M059J (cell line): Measurements from ENCODE around the gene ADAMTSL2. TPM values are rescaled to one million over a fixed set of nuclear protein-coding genes. Genes with fewer than 3 reads are reported as not detected.
A peak's percentile ranks its signal among the peaks of the same experiment; 100 is the strongest.

ENCODE experiments used
- DNase-seq: peaks from one replicate; pipeline ENCODE4 v3.0.0-alpha.2; 2012; ENCODE audit warnings: low read depth
- total RNA-seq: library from RNA; depleted of rRNA; stranded (reverse); fragments of >200 nt; shearing (Covaris generic); gene quantifications from 2 replicates; pipeline ENCODE4 v1.2.3, GENCODE V29; 2014; rRNA removed

ADAMTSL2 gene
- total RNA-seq, result 0.07 and 0.10 TPM in 2 replicates

GRCh38 chr9:133534346-133535291 is at the start of gene ADAMTSL2:
Gene ADAMTSL2, plus strand, starts transcription at chr9:133534704. Its CDS starts 2,009 bp downstream, at chr9:133536713.
- peak; percentile 63 for DNase-seq

- no peak for DNase-seq
These were observed 48.8 kb upstream of the ADAMTSL2 start for GRCh38 chr9:133485531-133486260.

- no peak for DNase-seq
These were observed 47.2 kb upstream of the ADAMTSL2 start for GRCh38 chr9:133487331-133487725.

- DNase-seq, result no peak
These were observed 45.7 kb upstream of the ADAMTSL2 start for GRCh38 chr9:133488686-133489252.

GRCh38 chr9:133489253-133490190 is 45.0 kb upstream of the ADAMTSL2 start:
- DNase-seq, result peak; percentile 83

GRCh38 chr9:133490201-133490681 is 44.3 kb upstream of the ADAMTSL2 start:
- peak; percentile 20 for DNase-seq

- DNase-seq, result no peak
These were observed 43.4 kb upstream of the ADAMTSL2 start for GRCh38 chr9:133490865-133491655.

GRCh38 chr9:133491656-133491925 is 42.9 kb upstream of the ADAMTSL2 start:
- no peak for DNase-seq

GRCh38 chr9:133492061-133493021 is 42.2 kb upstream of the ADAMTSL2 start:
- peak; percentile 70 for DNase-seq

- no peak for DNase-seq
These were observed 41.1 kb upstream of the ADAMTSL2 start for GRCh38 chr9:133493428-133493827.

GRCh38 chr9:133493845-133494540 is 40.5 kb upstream of the ADAMTSL2 start:
- DNase-seq, result no peak

GRCh38 chr9:133494636-133495326 is 39.7 kb upstream of the ADAMTSL2 start:
- no peak for DNase-seq

GRCh38 chr9:133495327-133496293 is 38.9 kb upstream of the ADAMTSL2 start:
- no peak for DNase-seq

- DNase-seq, result no peak
These were observed 37.4 kb upstream of the ADAMTSL2 start for GRCh38 chr9:133496861-133497842.

- DNase-seq, result no peak
These were observed 35.2 kb upstream of the ADAMTSL2 start for GRCh38 chr9:133499132-133499891.
